PC-3 (cell line): Measurements from ENCODE around the gene EPB41.

Experiments used
- EZH2 ChIP-seq: fragments of 300-600 bp; sonication (generic); IDR thresholded peaks from one replicate; pipeline ENCODE4 v1.6.1; 2017; ENCODE audit warnings: antibody characterized with exemption, mild to moderate bottlenecking, low read length; ENCODE audit not compliant: unreplicated experiment
- EZH2phosphoT487 ChIP-seq: fragments of 300-600 bp; sonication (generic); IDR thresholded peaks from 2 replicates; pipeline ENCODE4 v1.6.1; 2018; ENCODE audit warnings: mild to moderate bottlenecking, antibody characterized with exemption, low read length, borderline replicate concordance
- TF ChIP-seq, protein P1 (sequence below): fragments of 300-600 bp; sonication (generic); conservative IDR thresholded peaks from 2 replicates; pipeline ENCODE4 v1.5.1; 2017; ENCODE audit warnings: antibody characterized with exemption, low read depth, mild to moderate bottlenecking, low read length

DNA sequence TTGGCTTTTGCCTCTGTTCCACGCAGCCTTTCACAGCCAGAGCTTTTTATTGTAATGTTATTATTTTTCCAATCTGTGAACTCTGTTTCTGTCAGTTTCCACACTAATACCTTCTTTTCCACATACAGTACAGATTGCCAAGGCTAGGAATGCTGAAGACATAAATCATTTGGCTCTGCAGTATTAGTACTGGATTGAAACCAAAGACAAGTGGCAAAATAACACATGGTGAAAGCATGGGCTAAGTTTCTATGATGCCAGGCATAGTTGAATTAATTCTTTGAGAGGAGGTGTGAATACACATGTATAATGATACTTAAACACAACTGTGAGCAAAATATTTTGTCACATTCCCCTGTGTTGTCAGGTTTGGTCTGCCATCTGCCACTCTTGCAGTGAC lies 135.8 kb downstream of the EPB41 start:
- no peak for TF ChIP-seq EZH2
- TF ChIP-seq, protein P1, sequence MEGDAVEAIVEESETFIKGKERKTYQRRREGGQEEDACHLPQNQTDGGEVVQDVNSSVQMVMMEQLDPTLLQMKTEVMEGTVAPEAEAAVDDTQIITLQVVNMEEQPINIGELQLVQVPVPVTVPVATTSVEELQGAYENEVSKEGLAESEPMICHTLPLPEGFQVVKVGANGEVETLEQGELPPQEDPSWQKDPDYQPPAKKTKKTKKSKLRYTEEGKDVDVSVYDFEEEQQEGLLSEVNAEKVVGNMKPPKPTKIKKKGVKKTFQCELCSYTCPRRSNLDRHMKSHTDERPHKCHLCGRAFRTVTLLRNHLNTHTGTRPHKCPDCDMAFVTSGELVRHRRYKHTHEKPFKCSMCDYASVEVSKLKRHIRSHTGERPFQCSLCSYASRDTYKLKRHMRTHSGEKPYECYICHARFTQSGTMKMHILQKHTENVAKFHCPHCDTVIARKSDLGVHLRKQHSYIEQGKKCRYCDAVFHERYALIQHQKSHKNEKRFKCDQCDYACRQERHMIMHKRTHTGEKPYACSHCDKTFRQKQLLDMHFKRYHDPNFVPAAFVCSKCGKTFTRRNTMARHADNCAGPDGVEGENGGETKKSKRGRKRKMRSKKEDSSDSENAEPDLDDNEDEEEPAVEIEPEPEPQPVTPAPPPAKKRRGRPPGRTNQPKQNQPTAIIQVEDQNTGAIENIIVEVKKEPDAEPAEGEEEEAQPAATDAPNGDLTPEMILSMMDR, result no peak
- no peak for TF ChIP-seq EZH2phosphoT487
